Measurements from ENCODE around the gene EIF3L.
A peak's percentile ranks its signal among the peaks of the same experiment; 100 is the strongest.

Gene EIF3L

GRCh38 chr22:37905534-37906363 lies 56.5 kb downstream of the EIF3L start, which contains the start of gene MICALL1:
Gene MICALL1, plus strand, starts transcription at chr22:37906297. Its CDS starts 126 bp downstream, at chr22:37906423.
- peak; percentile 63 for DNase-seq (ENCODE audit: low read depth)

- DNase-seq (ENCODE audit: low read depth): no peak
Observed at GRCh38 chr22:37906364-37907008, 57.3 kb downstream of the EIF3L start.

- DNase-seq (ENCODE audit: low read depth): no peak
Observed at GRCh38 chr22:37907036-37907954, 58.1 kb downstream of the EIF3L start.

GRCh38 chr22:37909766-37910165 lies 60.5 kb downstream of the EIF3L start:
- DNase-seq (ENCODE audit: low read depth): no peak

- no peak for DNase-seq (ENCODE audit: low read depth)
Observed at GRCh38 chr22:37910890-37911672, 61.9 kb downstream of the EIF3L start.

GRCh38 chr22:37911697-37912096 lies 62.5 kb downstream of the EIF3L start:
- DNase-seq (ENCODE audit: low read depth): no peak

- no peak for DNase-seq (ENCODE audit: low read depth)
Observed at GRCh38 chr22:37912171-37912570, 63.0 kb downstream of the EIF3L start.

- DNase-seq (ENCODE audit: low read depth): peak; percentile 53
Observed at GRCh38 chr22:37913233-37913721, 64.1 kb downstream of the EIF3L start.

GRCh38 chr22:37916311-37916710 lies 67.1 kb downstream of the EIF3L start:
- DNase-seq (ENCODE audit: low read depth): no peak

GRCh38 chr22:37917874-37918548 lies 68.8 kb downstream of the EIF3L start:
- DNase-seq (ENCODE audit: low read depth): no peak

GRCh38 chr22:37918580-37919270 lies 69.5 kb downstream of the EIF3L start:
- DNase-seq (ENCODE audit: low read depth): no peak

- no peak for DNase-seq (ENCODE audit: low read depth)
Observed at GRCh38 chr22:37920126-37920525, 70.9 kb downstream of the EIF3L start.

- DNase-seq (ENCODE audit: low read depth): no peak
Observed at GRCh38 chr22:37922191-37922590, 73.0 kb downstream of the EIF3L start.

GRCh38 chr22:37923927-37924326 lies 74.7 kb downstream of the EIF3L start:
- DNase-seq (ENCODE audit: low read depth): no peak

GRCh38 chr22:37924386-37925065 lies 75.3 kb downstream of the EIF3L start:
- no peak for DNase-seq (ENCODE audit: low read depth)

- no peak for DNase-seq (ENCODE audit: low read depth)
Observed at GRCh38 chr22:37925330-37925729, 76.1 kb downstream of the EIF3L start.

GRCh38 chr22:37925767-37926166 lies 76.5 kb downstream of the EIF3L start:
- DNase-seq (ENCODE audit: low read depth): no peak

- DNase-seq (ENCODE audit: low read depth): no peak
Observed at GRCh38 chr22:37926358-37926757, 77.1 kb downstream of the EIF3L start.

Data from CMK (cell line).